DMS53 treated with DMSO at 0.1 percent for 48 hours (cell line): ENCODE measurements around the gene PABPC3.

ENCODE experiments used
- DNase-seq: peaks from one replicate; lab custom pipeline; 2025; ENCODE audit not compliant: unreplicated experiment; lab: John Stamatoyannopoulos, UW

The PABPC3 gene

GRCh38 chr13:25095851-25096453 lies at the start of gene PABPC3:
Gene PABPC3, plus strand, starts transcription at chr13:25096136. Its CDS starts 63 bp downstream, at chr13:25096199.
- DNase-seq: no peak

GRCh38 chr13:25046274-25046984 lies 49.5 kb upstream of the PABPC3 start:
- DNase-seq: no peak

- DNase-seq: peak; percentile 32
These were observed 48.9 kb upstream of the PABPC3 start for GRCh38 chr13:25046985-25047511.

DNA sequence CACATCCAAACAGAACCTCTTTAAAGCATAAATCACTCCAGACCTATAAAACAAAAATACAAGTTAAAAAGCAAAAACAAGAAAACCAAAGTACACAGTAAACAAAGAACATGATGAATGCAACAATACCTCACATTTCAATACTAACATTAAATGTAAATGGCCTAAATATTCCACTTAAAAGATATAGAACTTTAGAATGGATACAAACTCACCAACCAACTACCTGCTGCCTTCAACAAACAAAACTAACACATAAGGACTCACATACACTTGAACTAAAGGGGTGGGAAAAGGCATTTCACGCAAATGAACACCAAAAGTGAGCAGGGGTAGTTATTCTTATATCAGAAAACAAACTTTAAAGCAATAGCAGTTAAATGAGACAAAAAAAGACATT lies 44.9 kb upstream of the PABPC3 start:
- no peak for DNase-seq

DNA sequence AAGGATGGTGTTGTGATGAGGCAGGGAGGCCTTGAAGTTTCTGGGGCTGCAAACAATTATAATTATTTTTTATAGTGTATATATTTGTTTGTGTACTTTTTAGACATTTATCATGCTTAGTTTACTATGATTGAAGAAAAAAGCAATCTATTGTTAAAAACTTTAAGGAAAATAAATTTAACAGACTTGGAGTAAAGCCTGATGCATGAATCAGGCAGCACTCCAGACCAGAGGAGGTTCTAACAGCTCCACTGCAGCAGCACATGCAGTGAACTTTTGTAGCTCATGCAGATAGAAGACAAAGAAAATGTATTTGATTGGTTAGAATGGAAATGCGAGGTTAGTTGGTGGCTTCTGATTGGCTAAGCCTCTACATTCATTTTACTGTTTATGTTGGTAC lies 36.8 kb upstream of the PABPC3 start:
- no peak for DNase-seq

DNA sequence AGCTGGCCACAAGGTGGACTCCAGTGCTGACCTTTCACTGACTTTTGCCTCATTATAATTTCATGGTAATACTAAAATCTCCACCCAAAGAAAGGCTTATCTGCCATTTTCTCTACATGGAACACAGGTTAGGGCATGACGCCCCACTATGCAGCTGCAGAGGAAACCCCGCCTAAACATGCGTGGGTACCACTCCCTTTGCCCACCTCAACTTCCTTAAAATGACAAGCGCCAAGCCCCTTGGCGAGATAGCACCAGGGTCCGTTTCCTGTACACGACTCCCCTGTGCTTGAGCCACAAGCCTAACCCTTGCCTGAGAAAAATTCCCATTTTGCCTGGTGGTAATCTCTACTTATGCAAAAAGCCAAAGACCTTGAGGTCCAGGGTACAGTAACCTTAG lies 36.0 kb upstream of the PABPC3 start:
- no peak for DNase-seq

DNA sequence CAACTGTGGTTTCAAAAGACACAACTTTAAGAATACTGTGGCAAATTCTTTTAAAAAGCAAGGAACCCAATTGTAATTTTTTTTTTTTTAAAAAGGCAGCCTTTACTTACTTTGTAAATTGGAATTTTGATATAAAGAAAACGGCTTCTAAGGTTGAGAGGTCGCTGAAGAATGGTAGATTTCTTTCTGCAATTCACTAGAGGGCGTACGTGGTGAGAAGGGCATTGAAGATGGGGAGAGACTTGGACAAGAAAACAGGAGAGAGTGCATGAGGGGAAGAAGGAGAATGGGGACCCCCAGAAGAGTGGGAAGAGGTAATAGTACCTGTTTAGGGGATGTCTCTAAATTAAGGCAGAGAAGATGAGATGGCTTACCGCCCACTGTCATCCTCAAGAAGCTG lies 33.5 kb upstream of the PABPC3 start:
- DNase-seq: no peak

DNA sequence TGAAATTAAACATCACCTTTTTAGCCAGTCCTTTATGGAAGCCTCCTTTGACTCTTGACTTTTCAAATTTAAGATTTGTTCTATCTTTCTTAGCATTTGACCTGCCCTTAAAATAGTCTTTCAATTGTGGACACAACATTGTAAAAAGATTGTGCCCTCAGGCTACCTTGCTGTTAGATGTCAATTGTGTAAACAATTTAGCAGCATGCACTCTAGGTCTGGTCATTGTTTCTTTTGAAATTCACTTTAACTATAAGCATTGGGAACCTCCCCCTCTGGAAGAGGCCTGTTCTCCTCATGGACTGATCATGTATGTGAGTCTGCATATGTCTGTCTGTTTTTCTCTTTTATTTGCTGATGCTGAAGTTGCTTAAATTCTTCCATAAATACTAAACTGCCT lies 31.5 kb upstream of the PABPC3 start:
- DNase-seq: no peak

DNA sequence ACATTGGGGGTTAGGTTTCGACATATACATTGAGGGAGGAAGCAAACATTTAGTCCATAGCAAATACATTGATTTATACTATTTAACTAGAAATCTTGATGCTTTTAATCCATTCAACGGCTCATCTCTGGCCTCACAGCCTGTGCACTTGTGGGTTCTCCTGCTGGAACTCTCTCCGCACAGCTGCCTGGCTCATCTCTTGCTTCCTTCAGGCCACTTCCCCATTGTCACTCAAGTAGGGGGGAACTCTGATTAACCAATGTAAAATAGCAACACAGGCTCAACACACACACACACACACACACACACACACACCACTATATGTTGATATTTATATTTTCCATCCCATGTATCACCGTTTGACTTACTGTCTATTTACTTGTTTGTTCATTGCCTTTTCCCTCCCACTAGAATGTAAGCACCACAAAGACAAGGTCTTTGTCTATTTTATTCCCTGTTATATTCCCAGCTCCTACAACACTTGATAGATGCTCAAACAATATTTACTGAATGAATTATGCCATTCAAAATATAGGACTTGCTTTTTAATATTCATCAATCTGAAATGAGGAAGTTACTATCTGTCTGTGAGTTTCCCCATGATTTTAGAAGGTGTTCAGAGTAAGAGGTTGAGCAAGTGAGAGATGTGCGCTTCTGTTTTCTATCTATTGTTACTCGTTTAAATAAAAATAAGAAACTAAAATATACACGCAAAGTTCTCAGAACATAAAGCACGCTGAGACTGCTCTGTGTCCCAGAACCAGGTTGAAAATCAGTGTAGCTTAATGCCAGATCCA lies 29.8 kb upstream of the PABPC3 start:
- no peak for DNase-seq

- peak; percentile 81 for DNase-seq
These were observed 28.9 kb upstream of the PABPC3 start for GRCh38 chr13:25067064-25067463.

DNA sequence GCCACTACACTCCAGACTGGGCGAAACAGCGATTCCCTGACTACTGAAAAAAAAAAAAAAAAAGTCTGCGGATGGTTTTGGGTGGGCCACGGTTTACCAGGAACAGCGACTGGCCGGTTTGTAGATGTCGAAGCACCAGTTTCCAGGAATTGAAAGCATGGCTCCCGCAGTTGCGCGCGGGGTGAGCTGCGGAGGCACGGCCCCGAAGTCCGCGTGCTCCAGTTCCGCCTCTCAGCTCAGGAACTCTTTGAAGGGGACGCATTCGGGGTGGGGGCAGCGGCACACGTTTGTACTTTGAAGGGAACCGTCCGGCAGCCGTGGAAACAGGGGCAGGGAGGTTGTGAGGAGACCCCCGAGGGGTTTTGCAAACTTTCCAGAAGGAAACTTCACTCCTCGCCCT lies 27.1 kb upstream of the PABPC3 start:
- DNase-seq: no peak

DNA sequence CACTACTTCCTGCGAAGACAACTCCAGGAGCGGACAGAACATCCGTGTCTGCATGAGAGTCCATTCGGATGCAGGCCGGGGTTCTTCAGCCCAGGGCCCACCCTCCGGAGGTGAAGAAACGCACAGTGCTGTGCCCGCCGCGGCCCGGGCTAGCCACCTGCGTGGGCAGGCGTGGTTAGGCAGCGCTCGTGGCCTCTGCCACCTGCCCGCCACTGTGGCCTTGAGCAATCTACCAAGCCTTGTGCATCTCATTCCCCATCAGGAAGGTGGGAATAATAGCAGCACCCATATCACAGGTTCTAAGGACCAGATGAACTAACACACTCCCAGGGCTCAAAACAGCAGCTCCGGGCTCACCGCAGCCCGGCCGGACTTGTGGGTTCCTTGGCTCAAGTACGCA lies 26.7 kb upstream of the PABPC3 start:
- DNase-seq: no peak

GRCh38 chr13:25069911-25070310 lies 26.0 kb upstream of the PABPC3 start:
- DNase-seq: no peak

DNA sequence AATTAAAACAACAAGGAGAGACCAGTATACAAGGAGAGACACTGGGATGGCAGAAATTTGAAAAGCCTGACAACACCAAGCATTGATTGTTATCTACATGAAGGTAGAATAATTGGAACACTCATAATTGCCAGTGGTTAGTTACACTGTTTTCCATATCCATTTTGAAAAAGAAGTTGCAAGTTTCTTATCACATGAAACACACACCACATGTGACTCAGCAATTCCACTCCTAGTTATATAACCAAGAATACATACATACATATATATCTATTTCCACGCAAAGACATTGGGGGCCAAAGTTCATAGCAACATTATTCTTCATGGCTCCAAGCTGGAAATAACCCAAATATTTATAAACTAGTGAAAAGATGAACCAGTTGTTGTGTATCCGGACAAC lies 15.2 kb upstream of the PABPC3 start:
- DNase-seq: no peak

DNA sequence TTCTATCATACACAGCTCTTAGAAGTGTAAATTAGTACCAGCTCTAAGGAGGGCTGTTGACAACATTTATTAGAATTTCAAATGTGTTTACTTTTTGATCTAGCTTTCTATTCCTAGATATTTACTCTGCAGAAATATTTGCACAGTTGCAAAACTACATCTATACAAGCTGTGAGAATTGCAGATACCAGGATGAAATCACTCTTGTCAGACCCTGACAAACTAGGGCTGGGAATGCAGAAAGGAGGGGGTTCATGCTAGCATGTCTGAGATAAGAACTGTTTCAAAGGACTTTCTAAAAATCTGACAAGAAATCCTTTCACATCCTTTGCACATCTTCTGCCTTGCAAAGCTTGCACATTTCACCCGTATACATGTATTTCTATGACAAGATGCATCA lies 11.8 kb upstream of the PABPC3 start:
- DNase-seq: no peak

DNA sequence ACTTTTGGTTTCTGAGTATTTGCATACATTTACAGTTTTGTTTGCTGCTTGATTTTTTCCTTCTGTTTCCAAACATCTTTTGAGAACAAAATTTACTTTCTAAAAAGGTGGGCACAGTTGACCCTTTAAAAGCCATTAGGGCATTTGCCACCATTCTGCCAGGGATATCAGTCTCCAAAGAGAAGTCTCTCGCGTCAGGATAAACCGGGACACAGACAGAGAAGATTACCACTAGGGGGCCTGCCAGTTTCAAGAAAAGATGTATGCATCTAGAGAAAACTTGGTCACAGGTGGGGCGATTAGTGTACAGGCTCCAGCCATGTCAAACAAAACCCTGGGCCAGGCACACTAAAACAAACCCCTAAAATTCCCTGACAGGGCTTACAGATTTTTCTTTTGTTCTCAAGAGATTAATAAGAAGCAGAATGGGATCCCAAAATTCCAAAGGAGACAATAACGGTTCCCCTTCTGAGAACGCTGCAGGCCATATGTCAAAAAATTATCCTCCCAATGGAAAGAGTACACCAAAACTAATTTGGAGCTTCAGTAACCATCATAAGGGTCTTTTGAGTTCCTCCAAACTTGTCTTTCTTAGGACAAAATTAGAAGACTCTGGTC lies 10.7 kb upstream of the PABPC3 start:
- DNase-seq: peak; percentile 48

- no peak for DNase-seq
These were observed 7.2 kb upstream of the PABPC3 start for GRCh38 chr13:25088562-25089221.

- no peak for DNase-seq
These were observed 1.5 kb downstream of the PABPC3 start for GRCh38 chr13:25097426-25097825.

DNA sequence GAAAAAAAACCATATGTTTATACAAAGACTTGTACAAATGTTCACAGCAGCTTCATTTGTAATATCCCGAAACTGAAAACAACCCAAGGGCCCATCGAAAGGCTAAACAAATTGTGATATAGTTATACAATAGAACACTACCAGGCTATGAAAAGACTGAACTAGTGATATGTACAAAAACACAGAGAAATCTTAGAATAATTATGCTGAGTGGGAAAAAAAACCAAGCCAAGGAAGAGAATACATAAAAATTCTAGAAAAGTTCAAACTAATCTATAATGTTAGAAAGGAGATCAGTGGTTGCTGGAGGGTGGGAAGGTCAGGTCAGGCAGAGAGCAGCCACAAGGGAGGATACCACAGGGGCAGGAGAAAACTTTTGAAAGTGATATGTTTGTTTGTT lies 7.8 kb downstream of the PABPC3 start:
- no peak for DNase-seq

DNA sequence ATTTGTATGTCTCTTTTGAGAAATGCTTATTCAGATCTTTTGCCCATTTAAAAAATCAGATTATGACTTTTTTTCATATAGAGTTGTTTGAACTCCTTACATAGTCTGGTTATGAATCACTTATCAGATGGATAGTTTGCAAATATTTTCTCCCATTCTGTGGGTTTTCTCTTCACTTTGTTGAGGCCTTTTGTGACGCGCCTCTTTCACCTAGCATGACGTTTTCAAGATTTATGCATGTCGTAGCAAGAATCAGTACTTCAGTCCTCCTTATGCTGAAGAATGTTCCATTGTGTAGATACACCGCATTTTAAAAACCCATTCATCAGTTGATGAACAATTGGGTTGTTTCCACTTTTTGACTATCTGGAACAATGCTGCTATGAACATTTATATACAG lies 13.4 kb downstream of the PABPC3 start:
- no peak for DNase-seq
